Measurements from ENCODE around the gene CYSLTR1. TPM values are rescaled to one million over a fixed set of nuclear protein-coding genes. Genes with fewer than 3 reads are reported as not detected.

Gene CYSLTR1
- total RNA-seq, 6 experiments from 2014 or later, result 0.22 to 1.00 (median 0.46) TPM

- 39% methylated on average over 2 of the region's 2 CpGs for WGBS (ENCODE audit: insufficient coverage, low coverage, low lambda C conversion rate, missing lambda C conversion rate)
- Histone ChIP-seq H3K4me1 (no peaks in the 10 kb centered on the region), H3K27ac (no peak overlapping the region), H3K27me3 (no peaks in the 10 kb centered on the region), H3K9me3 (no peaks in the 10 kb centered on the region), H3K36me3 (no peaks in the 10 kb centered on the region), H3K4me3 (no peak overlapping the region)
- ATAC-seq (peak in 1 of 4 donors; percentile 20), DNase-seq (no peak)
- TF ChIP-seq POLR2A (IDR thresholded peaks at IDR 0.05) (no peak), CTCF (IDR thresholded peaks at IDR 0.05) (no peak)
- intact Hi-C loops (cut with DNase I), result no loop called here
These were observed 11.1 kb downstream of the CYSLTR1 start for GRCh38 chrX:78316265-78316664.

- no peaks in the 10 kb centered on the region for H3K4me1 ChIP-seq
- no peak for TF ChIP-seq POLR2A (IDR thresholded peaks at IDR 0.05)
- TF ChIP-seq CTCF (IDR thresholded peaks at IDR 0.05), result no peak
- no peak for ATAC-seq
- H3K36me3 ChIP-seq, result no peaks in the 10 kb centered on the region
- DNase-seq, result no peak
- no peaks in the 10 kb centered on the region for H3K27me3 ChIP-seq
- no peaks in the 10 kb centered on the region for H3K9me3 ChIP-seq
- no peak overlapping the region for H3K4me3 ChIP-seq
- 50% methylated on average over 2 of the region's 2 CpGs for WGBS (ENCODE audit: insufficient coverage, low coverage, low lambda C conversion rate, missing lambda C conversion rate)
- intact Hi-C loops (cut with DNase I), result no loop called here
- H3K27ac ChIP-seq, result no peak overlapping the region
These were observed 11.7 kb downstream of the CYSLTR1 start for GRCh38 chrX:78315745-78316144.

- Histone ChIP-seq H3K36me3 (no peaks in the 10 kb centered on the region), H3K4me1 (no peaks in the 10 kb centered on the region), H3K9me3 (no peaks in the 10 kb centered on the region), H3K27ac (no peak overlapping the region), H3K4me3 (no peak overlapping the region), H3K27me3 (no peaks in the 10 kb centered on the region)
- TF ChIP-seq CTCF (IDR thresholded peaks at IDR 0.05) (no peak), POLR2A (IDR thresholded peaks at IDR 0.05) (no peak)
- no peak for ATAC-seq
- WGBS (ENCODE audit: insufficient coverage, low coverage, low lambda C conversion rate, missing lambda C conversion rate), result 23% methylated on average over 2 of the region's 2 CpGs
- intact Hi-C loops (cut with DNase I), result no loop called here
- no peak for DNase-seq
These were observed 12.8 kb downstream of the CYSLTR1 start for GRCh38 chrX:78314561-78314960.

- Histone ChIP-seq H3K4me1 (no peaks in the 10 kb centered on the region), H3K36me3 (no peaks in the 10 kb centered on the region), H3K27ac (no peak overlapping the region), H3K27me3 (no peaks in the 10 kb centered on the region), H3K4me3 (no peak overlapping the region), H3K9me3 (no peaks in the 10 kb centered on the region)
- intact Hi-C loops (cut with DNase I), result no loop called here
- TF ChIP-seq POLR2A (IDR thresholded peaks at IDR 0.05), result no peak
- no peak for TF ChIP-seq CTCF (IDR thresholded peaks at IDR 0.05)
- ATAC-seq (no peak), DNase-seq (no peak)
- 25% methylated on average over 3 of the region's 3 CpGs for WGBS (ENCODE audit: insufficient coverage, low coverage, low lambda C conversion rate, missing lambda C conversion rate)
These were observed 13.9 kb downstream of the CYSLTR1 start for GRCh38 chrX:78313526-78313925.

- H3K27ac ChIP-seq, result no peak overlapping the region
- no peaks in the 10 kb centered on the region for H3K27me3 ChIP-seq
- H3K9me3 ChIP-seq, result no peaks in the 10 kb centered on the region
- no peak overlapping the region for H3K4me3 ChIP-seq
- ATAC-seq (no peak), DNase-seq (no peak)
- TF ChIP-seq POLR2A (IDR thresholded peaks at IDR 0.05) (no peak), CTCF (IDR thresholded peaks at IDR 0.05) (no peak)
- intact Hi-C loops (cut with DNase I), result no loop called here
- H3K4me1 ChIP-seq, result no peaks in the 10 kb centered on the region
- no peaks in the 10 kb centered on the region for H3K36me3 ChIP-seq
These were observed 19.7 kb downstream of the CYSLTR1 start for GRCh38 chrX:78307665-78308064.
